HepG2 (cell line): ENCODE data around the gene P3H3. TPM values are rescaled to one million over a fixed set of nuclear protein-coding genes. Genes with fewer than 3 reads are reported as not detected.
A peak's percentile ranks its signal among the peaks of the same experiment; 100 is the strongest.

ENCODE experiments used
- AKAP8 ChIP-seq: sonication (generic); formaldehyde crosslinking; IDR thresholded peaks from 2 replicates; pipeline ENCODE4 v1.5.1; 2020; ENCODE audit warnings: mild to moderate bottlenecking, missing genetic modification reagents
- HNRNPL ChIP-seq: fragments of 200-400 bp; formaldehyde crosslinking; IDR thresholded peaks from 2 replicates; pipeline ENCODE4 v1.6.1; 2017; ENCODE audit warnings: mild to moderate bottlenecking, low read depth, low read length
- KDM5A ChIP-seq: fragments of 200-600 bp; sonication (generic); IDR thresholded peaks from 2 replicates; pipeline ENCODE4 v1.7.0; 2018; ENCODE audit warnings: antibody characterized with exemption, mild to moderate bottlenecking, low read length, borderline replicate concordance
- MAZ ChIP-seq, 2 experiments: sonication (generic) in 1 of 2; formaldehyde crosslinking in 1 of 2; IDR thresholded peaks; 2 replicates each; pipeline versions ENCODE4 v1.5.0 to v1.6.1; 2012 to 2020; ENCODE audit warnings: low read depth in 2 of 2, mild to moderate bottlenecking in 2 of 2, borderline replicate concordance in 1 of 2, improper control_type of control experiment in 1 of 2, low read length in 1 of 2, missing genetic modification reagents in 1 of 2, moderate library complexity in 1 of 2
- MBD4 ChIP-seq: IDR thresholded peaks from 2 replicates; pipeline ENCODE4 v1.6.1; 2012; ENCODE audit warnings: low read length, inconsistent platforms, borderline replicate concordance
- NFATC3 ChIP-seq: sonication (generic); formaldehyde crosslinking; IDR thresholded peaks from 2 replicates; pipeline ENCODE4 v1.5.1; 2020; ENCODE audit warnings: mild to moderate bottlenecking, missing genetic modification reagents
- NR1H2 ChIP-seq: sonication (generic); formaldehyde crosslinking; IDR thresholded peaks from 2 replicates; pipeline ENCODE4 v1.8.1; 2022; ENCODE audit warnings: low read depth, missing genetic modification reagents, borderline replicate concordance
- PATZ1 ChIP-seq: sonication (generic); formaldehyde crosslinking; IDR thresholded peaks from 2 replicates; pipeline ENCODE4 v1.4.0; 2020; ENCODE audit warnings: missing genetic modification reagents
- PHF8 ChIP-seq: sonication (generic); formaldehyde crosslinking; IDR thresholded peaks from 2 replicates; pipeline ENCODE4 v1.5.0; 2020; ENCODE audit warnings: missing genetic modification reagents
- PLRG1 ChIP-seq: fragments of 450-650 bp; conservative IDR thresholded peaks from 2 replicates; pipeline ENCODE4 v1.6.1; 2016
- REPIN1 ChIP-seq: sonication (generic); formaldehyde crosslinking; IDR thresholded peaks from 2 replicates; pipeline ENCODE4 v1.8.0; 2022; ENCODE audit warnings: missing genetic modification reagents, low read depth, mild to moderate bottlenecking, borderline replicate concordance
- SUZ12 ChIP-seq: fragments of 150-350 bp; IDR thresholded peaks from 2 replicates; pipeline ENCODE4 v1.6.1; 2014; ENCODE audit warnings: low read depth, low read length
- ZBTB7B ChIP-seq: sonication (generic); formaldehyde crosslinking; IDR thresholded peaks from 2 replicates; pipeline ENCODE4 v1.4.0; 2020; ENCODE audit warnings: missing genetic modification reagents
- ZNF644 ChIP-seq: IDR thresholded peaks from 2 replicates; pipeline ENCODE4 v1.6.1; 2016; ENCODE audit warnings: low read depth
- ZZZ3 ChIP-seq: sonication (generic); formaldehyde crosslinking; IDR thresholded peaks from 2 replicates; pipeline ENCODE4 v1.4.0; 2020; ENCODE audit warnings: missing genetic modification reagents, mild to moderate bottlenecking, borderline replicate concordance
- polyA plus RNA-seq, 8 experiments: library from polyadenylated mRNA; depleted of rRNA in 3 of 8; stranded (reverse) in 7 of 8; unstranded in 1 of 8; fragments of >200 nt; fragmentation: Illumina TruSeq in 4 of 8; extraction: Trizol in 4 of 8; gene quantifications; 2 replicates each; pipeline versions ENCODE4 v1.2.1 to v1.2.3, GENCODE V29; 2011 to 2016; ENCODE audit warnings: low read depth in 4 of 8, missing spikeins in 1 of 8, mixed read lengths in 1 of 8; ENCODE audit not compliant: insufficient read depth in 1 of 8
- total RNA-seq, 5 experiments: library from RNA; depleted of rRNA; stranded (reverse); fragments of >200 nt; fragmentation: Illumina TruSeq; extraction: Trizol; gene quantifications; 2 replicates each; pipeline ENCODE4 v1.2.3, GENCODE V29; 2016; ENCODE audit warnings: low read depth in 1 of 5
- TF ChIP-seq, protein P1 (sequence below): sonication (generic); formaldehyde crosslinking; IDR thresholded peaks from 2 replicates; pipeline ENCODE4 v1.4.0; 2020; ENCODE audit warnings: mild to moderate bottlenecking, missing genetic modification reagents, borderline replicate concordance
- TF ChIP-seq, protein P2 (sequence below): IDR thresholded peaks from 2 replicates; pipeline ENCODE4 v1.6.1; 2018; ENCODE audit warnings: missing genetic modification reagents
- TF ChIP-seq, protein P3 (sequence below): sonication (generic); formaldehyde crosslinking; IDR thresholded peaks from 2 replicates; pipeline ENCODE4 v1.5.1; 2020; ENCODE audit warnings: mild to moderate bottlenecking, missing genetic modification reagents, moderate library complexity

The P3H3 gene
- total and polyA plus RNA-seq, 2 of the 13 experiments (the other 11 are each of a cell fraction or from before 2014, with no cell fraction given) = 20.1 to 20.5 TPM

DNA sequence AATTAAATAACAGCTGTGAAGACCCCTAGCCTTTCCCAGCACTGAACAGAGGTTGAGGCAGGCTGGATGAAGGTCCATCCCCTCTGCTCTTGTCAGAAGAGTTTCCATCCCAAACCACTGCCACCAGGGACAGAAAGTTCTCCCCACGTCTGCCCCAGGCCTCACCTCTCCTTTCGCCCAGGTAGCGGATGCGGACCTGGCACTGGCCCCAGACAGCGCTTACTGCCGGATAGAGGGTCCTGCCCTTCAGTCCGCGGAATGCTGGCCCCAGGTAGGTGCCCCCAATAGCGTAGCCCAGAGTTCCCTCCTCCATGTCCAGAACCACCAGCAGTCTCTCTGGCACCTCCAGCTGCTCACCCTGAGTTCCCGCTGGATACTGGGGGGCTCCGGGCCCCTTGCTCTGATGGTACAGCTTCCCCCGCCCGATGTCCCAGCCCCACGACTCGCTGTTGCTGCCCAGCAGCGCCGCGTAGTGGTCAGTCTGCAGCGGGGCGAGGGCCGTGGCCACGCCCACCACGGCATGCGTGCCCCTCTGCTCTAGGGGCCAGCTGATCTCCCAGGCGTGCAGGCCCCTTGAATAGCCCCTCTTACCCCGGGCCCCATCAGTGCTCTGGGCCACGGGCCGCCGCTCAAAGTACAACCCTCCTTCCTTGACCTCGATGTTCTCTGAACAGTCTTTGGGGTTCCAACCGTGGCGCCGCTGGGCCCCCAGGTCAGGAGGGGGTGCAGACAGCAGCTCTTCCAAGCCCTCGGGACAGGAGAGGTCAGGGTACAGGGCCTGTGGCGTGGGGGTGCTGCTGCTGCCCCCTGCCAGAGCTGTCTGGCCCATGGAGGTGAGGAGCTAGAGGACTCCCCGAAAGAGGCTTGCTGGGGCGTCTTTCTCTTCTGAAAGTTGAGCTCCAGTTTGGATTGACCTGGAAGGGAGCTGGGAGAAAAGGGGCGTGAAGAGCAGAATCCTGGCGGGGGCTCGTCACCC, 44.2 kb downstream of the P3H3 start (continued):
- TF ChIP-seq, protein P1, sequence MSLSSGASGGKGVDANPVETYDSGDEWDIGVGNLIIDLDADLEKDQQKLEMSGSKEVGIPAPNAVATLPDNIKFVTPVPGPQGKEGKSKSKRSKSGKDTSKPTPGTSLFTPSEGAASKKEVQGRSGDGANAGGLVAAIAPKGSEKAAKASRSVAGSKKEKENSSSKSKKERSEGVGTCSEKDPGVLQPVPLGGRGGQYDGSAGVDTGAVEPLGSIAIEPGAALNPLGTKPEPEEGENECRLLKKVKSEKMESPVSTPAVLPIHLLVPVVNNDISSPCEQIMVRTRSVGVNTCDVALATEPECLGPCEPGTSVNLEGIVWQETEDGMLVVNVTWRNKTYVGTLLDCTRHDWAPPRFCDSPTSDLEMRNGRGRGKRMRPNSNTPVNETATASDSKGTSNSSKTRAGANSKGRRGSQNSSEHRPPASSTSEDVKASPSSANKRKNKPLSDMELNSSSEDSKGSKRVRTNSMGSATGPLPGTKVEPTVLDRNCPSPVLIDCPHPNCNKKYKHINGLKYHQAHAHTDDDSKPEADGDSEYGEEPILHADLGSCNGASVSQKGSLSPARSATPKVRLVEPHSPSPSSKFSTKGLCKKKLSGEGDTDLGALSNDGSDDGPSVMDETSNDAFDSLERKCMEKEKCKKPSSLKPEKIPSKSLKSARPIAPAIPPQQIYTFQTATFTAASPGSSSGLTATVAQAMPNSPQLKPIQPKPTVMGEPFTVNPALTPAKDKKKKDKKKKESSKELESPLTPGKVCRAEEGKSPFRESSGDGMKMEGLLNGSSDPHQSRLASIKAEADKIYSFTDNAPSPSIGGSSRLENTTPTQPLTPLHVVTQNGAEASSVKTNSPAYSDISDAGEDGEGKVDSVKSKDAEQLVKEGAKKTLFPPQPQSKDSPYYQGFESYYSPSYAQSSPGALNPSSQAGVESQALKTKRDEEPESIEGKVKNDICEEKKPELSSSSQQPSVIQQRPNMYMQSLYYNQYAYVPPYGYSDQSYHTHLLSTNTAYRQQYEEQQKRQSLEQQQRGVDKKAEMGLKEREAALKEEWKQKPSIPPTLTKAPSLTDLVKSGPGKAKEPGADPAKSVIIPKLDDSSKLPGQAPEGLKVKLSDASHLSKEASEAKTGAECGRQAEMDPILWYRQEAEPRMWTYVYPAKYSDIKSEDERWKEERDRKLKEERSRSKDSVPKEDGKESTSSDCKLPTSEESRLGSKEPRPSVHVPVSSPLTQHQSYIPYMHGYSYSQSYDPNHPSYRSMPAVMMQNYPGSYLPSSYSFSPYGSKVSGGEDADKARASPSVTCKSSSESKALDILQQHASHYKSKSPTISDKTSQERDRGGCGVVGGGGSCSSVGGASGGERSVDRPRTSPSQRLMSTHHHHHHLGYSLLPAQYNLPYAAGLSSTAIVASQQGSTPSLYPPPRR = peak; percentile 57
- TF ChIP-seq ZZZ3 (CRISPR knock-in tag) (peak; percentile 63; the same call in 1 of the 2 replicates), KDM5A (peak; percentile 71; the same call in 1 of the 2 replicates), ZNF644 (CRISPR knock-in tag) (no peak), MAZ (IDR thresholded peaks at IDR 0.05; ENCODE audit: borderline replicate concordance, low read depth, low read length) (peak; percentile 76; the same call in 1 of the 2 replicates), MAZ (CRISPR knock-in tag; IDR thresholded peaks at IDR 0.05; ENCODE audit: low read depth) (peak; percentile 62), PATZ1 (CRISPR knock-in tag) (peak; percentile 91), NR1H2 (CRISPR knock-in tag) (no peak; the same call in 1 of the 2 replicates), NFATC3 (CRISPR knock-in tag) (no peak), REPIN1 (CRISPR knock-in tag) (peak; percentile 82), SUZ12 (no peak), PLRG1 (no peak), HNRNPL (peak; percentile 70), MBD4 (no peak), AKAP8 (CRISPR knock-in tag) (no peak; the same call in 1 of the 2 replicates), PHF8 (CRISPR knock-in tag) (peak; percentile 53), ZBTB7B (CRISPR knock-in tag) (peak; percentile 97)
- TF ChIP-seq, protein P2, sequence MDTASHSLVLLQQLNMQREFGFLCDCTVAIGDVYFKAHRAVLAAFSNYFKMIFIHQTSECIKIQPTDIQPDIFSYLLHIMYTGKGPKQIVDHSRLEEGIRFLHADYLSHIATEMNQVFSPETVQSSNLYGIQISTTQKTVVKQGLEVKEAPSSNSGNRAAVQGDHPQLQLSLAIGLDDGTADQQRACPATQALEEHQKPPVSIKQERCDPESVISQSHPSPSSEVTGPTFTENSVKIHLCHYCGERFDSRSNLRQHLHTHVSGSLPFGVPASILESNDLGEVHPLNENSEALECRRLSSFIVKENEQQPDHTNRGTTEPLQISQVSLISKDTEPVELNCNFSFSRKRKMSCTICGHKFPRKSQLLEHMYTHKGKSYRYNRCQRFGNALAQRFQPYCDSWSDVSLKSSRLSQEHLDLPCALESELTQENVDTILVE (CRISPR knock-in tag) = no peak
- TF ChIP-seq, protein P3, sequence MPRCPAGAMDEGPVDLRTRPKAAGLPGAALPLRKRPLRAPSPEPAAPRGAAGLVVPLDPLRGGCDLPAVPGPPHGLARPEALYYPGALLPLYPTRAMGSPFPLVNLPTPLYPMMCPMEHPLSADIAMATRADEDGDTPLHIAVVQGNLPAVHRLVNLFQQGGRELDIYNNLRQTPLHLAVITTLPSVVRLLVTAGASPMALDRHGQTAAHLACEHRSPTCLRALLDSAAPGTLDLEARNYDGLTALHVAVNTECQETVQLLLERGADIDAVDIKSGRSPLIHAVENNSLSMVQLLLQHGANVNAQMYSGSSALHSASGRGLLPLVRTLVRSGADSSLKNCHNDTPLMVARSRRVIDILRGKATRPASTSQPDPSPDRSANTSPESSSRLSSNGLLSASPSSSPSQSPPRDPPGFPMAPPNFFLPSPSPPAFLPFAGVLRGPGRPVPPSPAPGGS = peak; percentile 4; the same call in 1 of the 2 replicates
